Stimulated activated CD4-positive, alpha-beta T cell treated with anti-CD3 and anti-CD28 coated beads, Interleukin-1b, Interleukin-23, amount 100 ng/mL, for 4 hours (primary cell): ENCODE results near the gene CLPX.
"Not testable (repeated sequence)": the region's sequence is repeated elsewhere in the genome, so short reads cannot be mapped to it uniquely, and the experiment has no call there.

Experiments used
- DNase-seq, 2 donors: peaks; one replicate each; pipeline ENCODE4 v3.0.0-alpha.2; 2020; ENCODE audit warnings: low read depth in 2 of 2

Gene CLPX

DNA sequence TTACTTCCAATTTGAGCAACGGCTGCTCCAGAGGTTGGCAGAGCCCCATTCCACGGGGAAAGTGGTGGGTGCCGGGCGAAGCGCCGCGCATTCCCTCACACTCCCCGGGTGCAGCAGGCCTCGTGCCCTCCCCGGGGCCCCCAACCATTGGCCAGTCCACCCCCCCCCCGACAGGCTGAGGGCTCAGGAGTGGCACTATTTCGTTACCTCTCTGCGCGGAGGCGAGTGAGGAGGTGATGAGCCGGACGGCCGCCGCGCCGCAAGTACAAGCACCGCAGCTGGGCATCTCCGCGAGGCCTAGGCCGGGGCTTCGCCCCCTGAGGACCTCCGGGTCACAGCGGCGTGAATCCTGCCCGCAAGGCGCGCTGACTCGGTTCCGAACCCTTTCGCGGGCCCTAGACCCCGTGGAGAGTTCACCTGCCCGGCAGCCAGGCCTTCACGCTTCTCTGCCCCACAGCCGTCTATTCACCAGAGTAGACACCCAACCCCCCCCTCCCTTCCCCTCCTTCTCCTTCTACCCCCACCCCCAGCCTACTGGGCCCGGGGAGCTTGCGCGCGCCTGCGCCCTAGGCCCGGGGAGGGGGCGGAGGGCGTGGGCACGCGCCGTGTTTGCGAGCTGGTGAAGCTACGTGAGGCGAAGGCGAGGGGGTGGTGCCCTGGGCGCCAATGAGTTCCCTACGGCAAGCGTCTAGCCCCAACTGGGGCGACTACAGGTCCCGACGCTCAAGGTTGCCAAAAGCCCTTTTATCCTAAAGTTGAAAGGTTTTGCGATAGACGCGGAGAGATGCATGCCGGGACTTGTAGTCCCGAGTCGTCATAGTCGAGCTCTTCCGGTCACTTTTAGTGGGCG is at the start of gene CLPX:
TSS of gene CLPX (minus strand) at position 475 of the 850 bp plus-strand sequence. CDS start at position 286, 189 bp downstream.
- peak; percentile 85 for DNase-seq

DNA sequence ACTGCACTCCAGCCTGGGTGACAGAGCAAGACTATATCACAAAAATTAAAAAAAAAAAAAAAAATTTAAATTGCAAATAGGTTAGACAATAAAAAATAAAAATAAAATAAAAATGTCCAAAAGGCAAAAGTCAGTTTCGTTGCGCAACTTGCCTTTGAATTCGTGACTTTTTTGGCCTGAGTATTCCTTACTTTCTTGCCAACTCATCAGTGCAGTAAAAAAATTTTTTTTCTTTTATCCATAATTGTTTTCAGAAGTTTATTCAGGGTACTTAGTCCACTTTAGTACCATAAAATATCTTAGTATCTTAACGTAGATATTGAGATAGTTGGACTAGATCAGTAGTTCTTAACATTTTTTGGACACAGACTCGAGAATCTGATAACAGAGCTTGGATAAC is 48.6 kb upstream of the CLPX start:
- no peak for DNase-seq

DNA sequence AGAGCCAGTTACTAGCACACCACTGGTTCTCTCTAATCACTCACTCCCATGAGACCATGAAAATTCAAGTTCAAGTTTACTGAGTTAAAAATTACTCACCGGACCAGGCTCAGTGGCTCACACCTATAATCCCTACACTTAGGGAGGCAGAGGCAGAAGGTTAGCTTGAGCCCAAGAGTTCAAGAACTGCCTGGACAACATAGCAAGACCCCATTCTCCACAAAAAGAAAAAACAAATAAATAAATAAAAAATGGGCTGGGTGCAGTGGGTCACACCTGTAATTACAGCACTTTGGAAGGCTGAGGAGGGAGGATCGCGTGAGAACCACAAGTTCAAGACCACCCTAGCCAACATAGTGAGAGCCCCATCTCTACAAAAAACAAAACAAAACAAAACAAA is 47.4 kb upstream of the CLPX start:
- no peak for DNase-seq

- no peak for DNase-seq
Observed at GRCh38 chr15:65231306-65231705, 46.2 kb upstream of the CLPX start.

DNA sequence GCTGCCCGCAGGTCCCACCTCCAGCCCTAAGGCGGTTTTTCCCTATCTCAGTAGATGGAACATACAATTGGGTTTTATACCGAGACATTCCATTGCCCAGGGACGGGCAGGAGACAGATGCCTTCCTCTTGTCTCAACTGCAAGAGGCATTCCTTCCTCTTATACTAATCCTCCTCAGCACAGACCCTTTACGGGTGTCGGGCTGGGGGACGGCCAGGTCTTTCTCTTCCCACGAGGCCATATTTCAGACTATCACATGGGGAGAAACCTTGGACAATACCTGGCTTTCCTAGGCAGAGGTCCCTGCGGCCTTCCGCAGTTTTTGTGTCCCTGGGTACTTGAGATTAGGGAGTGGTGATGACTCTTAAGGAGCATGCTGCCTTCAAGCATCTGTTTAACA is 41.8 kb upstream of the CLPX start:
- DNase-seq, result not testable (repeated sequence)

DNA sequence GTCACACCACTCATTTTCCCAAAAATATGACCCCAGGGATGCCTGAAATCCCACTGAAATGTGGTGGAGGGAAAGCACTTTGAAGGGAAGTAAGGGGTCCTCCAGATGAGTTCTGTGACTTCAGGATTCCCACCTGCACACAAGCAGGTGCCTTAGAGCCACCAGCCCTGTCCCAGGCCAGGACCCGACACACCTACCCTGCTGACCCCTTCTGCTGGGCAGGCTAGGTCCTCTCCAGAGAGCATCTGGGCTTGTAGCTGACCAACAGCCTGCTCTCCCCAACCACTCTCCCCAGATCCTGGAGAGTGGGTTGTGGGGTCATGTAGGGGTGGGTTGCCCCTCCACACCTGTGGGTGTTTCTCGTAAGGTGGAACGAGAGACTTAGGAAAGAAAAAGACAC is 41.1 kb upstream of the CLPX start:
- no peak for DNase-seq

GRCh38 chr15:65223996-65224395 is 38.9 kb upstream of the CLPX start:
- DNase-seq, result no peak

DNA sequence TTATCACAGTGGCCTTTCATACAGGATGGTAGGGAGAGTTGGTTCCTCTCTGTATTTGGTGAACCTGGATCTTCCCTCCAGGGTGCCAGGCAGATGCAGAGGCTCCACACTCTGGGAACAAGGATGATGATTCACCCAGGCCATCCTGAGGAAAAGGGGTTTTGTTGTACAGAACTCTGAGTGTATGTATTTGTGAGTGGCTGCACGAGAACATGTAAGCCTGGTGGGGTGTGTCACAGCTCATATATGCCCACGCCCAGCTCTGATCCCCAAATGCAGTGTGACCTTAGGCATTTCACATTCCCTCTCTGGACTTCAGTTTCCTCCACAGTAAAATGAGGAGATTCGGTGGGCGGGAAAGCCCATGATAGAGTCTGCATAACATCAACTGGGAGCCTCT is 37.7 kb upstream of the CLPX start:
- DNase-seq, result no peak

- no peak for DNase-seq
Observed at GRCh38 chr15:65221697-65222096, 36.6 kb upstream of the CLPX start.

- DNase-seq, result no peak
Observed at GRCh38 chr15:65219137-65219536, 34.0 kb upstream of the CLPX start.

GRCh38 chr15:65217526-65218482 is 32.7 kb upstream of the CLPX start:
- no peak for DNase-seq

- no peak for DNase-seq
Observed at GRCh38 chr15:65215496-65215895, 30.4 kb upstream of the CLPX start.

DNA sequence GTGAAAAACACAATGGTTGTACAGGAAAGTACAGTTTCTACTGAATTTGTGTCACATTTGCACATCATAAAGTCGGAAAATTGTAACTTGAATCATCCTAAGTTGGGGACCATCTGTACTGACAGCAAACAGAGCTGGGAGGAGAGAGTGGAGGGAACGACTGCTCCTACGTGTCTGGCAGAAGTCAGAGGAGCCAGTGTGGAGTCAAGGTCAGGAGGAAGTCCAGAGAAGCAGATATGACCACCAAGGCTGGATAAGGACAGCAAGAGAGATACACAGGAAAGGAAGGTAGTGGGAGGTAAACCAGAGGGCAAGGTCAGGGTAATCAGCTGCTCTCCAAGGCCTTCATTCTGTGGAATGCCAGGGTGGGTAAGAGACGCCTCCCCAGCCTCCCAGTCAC is 28.9 kb upstream of the CLPX start:
- DNase-seq, result no peak

GRCh38 chr15:65213241-65213640 is 28.1 kb upstream of the CLPX start:
- DNase-seq, result no peak

GRCh38 chr15:65212097-65212496 is 27.0 kb upstream of the CLPX start:
- peak in 1 of 2 donors; percentile 11 for DNase-seq

- DNase-seq, result no peak
Observed at GRCh38 chr15:65211482-65211982, 26.4 kb upstream of the CLPX start.

DNA sequence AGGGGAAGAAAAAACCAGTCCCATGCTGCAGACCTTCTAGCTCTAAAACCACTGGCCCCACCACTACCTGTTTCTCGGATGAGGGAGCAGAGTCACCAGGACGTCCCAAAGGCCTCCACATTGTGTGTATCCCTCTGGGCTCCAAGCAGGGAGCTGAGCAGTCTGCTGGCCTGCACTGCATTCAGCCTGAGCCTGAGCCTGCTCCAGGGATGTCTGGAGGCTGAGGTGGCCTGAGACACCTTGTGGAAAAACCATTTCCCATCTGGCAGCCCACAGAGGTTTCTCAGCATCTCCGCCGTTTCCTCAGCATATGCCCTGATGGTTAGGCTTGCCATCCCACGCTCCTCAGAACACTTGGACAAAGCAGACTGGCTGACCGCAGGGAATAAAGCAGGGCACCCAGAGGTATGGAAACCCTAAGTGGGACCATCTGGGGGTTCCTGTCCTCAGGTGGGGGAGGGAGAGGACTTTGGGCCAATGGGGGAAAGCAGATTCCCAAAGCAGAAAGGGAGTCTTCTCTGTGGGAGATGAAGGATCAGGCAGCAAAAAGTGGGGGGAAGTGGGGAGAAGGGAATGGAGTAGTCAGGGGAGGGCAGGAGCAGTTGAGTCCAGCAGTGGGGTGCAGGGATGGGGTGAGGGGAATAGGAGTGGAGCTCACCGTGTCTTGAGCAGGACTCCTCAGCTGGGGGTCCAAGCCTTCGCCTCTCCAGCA is 25.8 kb upstream of the CLPX start, which contains the start of gene CILP:
TSS of gene CILP (minus strand) at position 704 of the 712 bp plus-strand sequence. CDS start 1,718 bp downstream, outside the sequence.
- DNase-seq, result no peak

DNA sequence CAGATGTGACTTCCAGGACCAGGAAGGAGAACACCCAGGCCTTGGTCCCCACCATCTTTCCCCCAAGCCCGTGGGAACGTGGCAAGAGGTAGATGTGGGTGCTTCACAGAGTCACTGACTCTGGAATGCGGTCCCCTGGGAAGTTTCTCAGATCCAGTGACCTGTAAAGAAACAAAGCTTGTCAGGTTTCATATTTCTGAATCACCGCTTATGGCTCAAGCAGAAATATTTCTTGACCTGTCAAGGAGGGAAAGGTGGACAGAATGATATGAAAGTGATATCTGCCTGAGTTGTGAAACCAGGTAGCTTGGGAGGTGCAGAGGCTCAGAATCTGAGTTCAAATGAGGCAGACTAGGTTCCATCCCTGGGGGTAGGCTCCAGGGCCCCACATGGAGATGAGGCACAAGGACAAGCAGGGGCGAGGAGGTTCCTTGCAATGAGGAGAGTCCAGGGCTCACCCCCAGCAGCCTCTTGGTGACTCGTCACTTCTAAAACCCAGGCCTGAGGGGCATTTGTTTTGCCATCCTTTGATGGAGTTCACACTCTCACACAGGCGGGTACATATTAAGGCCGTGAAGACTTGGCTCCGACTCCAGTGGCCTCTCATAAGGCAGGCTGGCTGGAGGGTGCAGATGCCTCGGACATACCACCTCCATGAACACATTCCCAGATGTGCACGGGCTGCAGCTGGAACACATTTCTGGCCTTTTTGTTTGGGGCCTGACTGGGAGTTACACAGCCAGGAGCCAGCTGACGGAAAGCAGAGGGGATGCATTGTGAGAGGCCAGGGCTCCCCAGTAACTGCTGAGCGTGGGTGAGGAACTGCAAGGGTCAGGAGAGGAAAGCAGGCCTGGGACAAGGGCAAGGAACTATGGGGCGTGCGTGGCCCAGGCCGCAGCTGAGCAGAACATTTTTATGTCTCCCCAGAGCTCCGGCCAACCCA is 24.8 kb upstream of the CLPX start:
- no peak for DNase-seq

DNA sequence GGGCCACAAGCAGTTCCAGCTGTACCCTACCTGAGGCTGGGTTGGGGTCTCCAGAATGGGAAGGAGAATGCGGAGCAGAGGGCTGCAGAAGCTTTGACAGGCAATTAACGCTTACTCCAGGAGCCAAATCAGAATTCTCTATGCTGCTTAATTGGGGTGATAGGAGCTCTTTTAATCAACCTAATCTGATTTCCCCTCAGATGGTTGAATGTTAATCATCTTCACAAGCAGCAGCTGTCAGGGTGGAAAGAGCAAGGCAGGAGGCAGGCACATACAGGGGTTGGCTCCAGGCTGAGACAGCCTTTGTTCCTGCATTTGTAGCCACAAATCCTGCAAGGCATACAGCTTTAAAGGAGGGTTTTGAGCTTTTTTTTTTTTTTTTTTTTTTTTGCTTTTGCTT is 23.5 kb upstream of the CLPX start:
- DNase-seq, result no peak

GRCh38 chr15:65207280-65207840 is 22.2 kb upstream of the CLPX start:
- DNase-seq, result no peak
